VCaP (cell line): ENCODE measurements around the gene IL37.
"Not testable (repeated sequence)": the region's sequence is repeated elsewhere in the genome, so short reads cannot be mapped to it uniquely, and the experiment has no call there.

ENCODE experiments used
- H3K27ac ChIP-seq: fragments of 450-650 bp; 2 replicates; pipeline ENCODE4 v1.5.1; 2017
- TF ChIP-seq, protein P1 (sequence below): fragments of 450-650 bp; conservative IDR thresholded peaks from 2 replicates; pipeline ENCODE4 v1.5.1; 2017; ENCODE audit warnings: mild to moderate bottlenecking, moderate library complexity

IL37 gene

DNA sequence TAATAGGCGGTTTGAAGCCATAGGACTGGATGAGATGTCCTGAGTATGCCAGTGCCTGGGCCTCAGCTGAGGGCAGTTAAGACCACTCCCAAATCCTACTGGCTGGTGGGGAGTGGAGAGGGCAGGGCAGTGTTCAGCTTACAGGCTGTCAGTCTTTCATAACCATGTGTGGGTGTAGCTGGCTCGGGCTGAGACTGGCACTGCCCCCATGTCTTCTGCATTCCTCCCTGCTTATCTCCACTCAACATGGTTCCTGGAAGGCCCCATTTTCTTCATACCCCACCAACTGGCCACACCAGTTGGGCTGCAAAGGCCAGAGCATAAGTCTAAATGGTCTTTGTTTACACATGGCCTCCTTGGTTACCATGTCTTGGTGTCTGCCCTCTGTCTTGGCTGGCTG is 17.2 kb upstream of the IL37 start:
- TF ChIP-seq, protein P1, sequence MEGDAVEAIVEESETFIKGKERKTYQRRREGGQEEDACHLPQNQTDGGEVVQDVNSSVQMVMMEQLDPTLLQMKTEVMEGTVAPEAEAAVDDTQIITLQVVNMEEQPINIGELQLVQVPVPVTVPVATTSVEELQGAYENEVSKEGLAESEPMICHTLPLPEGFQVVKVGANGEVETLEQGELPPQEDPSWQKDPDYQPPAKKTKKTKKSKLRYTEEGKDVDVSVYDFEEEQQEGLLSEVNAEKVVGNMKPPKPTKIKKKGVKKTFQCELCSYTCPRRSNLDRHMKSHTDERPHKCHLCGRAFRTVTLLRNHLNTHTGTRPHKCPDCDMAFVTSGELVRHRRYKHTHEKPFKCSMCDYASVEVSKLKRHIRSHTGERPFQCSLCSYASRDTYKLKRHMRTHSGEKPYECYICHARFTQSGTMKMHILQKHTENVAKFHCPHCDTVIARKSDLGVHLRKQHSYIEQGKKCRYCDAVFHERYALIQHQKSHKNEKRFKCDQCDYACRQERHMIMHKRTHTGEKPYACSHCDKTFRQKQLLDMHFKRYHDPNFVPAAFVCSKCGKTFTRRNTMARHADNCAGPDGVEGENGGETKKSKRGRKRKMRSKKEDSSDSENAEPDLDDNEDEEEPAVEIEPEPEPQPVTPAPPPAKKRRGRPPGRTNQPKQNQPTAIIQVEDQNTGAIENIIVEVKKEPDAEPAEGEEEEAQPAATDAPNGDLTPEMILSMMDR: no peak
- no peak overlapping the region for H3K27ac ChIP-seq

DNA sequence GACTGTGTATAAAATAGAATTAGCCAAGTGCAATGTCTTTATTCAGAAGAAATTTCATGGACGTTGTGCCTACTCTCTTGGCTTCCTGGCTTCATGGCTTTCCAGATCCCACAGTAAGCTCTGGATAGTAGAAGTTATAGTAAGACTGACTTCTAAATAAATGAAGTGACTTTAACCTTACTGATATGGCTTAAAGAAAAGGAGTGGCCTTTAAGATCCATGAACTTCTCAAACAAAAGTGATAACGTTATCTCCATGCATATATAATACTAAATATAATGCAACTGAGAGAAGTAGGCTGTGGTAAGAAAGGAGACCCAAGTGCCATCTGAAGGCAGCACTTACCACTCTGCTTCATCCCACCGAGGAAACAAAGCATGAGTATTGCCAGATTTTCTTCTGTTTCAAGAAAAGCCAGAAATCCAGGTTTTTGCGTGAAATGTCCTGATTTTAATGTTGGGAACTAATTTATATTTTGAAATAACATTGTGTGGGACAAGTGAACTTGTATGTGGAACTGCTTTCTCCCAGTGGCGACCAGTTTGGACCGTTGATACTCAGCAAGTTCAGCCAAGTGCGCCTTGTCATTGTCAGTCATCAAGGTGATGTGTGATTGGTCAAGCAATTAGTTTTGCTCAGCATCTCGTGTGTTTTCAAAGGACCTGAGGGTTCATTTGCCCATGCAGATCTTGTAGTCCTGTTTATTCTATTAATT is 13.9 kb upstream of the IL37 start:
- no peak overlapping the region for H3K27ac ChIP-seq
- TF ChIP-seq, protein P1: no peak

DNA sequence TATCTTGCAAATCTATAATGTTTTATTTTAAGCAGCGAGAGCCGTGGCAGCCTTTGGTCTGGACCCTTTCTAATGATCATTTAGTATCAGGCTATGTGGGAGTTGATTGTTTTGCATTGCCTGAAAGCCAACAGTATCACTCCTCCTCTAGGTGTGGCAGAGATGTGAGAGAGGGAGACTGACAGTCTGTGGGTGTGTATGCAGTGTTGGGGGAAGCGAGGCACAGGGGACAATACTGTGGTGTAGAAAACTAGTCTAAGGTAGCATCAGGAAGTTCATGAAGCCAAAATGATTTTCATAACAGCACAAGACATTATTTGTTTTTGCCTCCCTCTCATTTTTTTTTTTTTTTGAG is 13.4 kb upstream of the IL37 start:
- no peak overlapping the region for H3K27ac ChIP-seq
- TF ChIP-seq, protein P1: no peak

DNA sequence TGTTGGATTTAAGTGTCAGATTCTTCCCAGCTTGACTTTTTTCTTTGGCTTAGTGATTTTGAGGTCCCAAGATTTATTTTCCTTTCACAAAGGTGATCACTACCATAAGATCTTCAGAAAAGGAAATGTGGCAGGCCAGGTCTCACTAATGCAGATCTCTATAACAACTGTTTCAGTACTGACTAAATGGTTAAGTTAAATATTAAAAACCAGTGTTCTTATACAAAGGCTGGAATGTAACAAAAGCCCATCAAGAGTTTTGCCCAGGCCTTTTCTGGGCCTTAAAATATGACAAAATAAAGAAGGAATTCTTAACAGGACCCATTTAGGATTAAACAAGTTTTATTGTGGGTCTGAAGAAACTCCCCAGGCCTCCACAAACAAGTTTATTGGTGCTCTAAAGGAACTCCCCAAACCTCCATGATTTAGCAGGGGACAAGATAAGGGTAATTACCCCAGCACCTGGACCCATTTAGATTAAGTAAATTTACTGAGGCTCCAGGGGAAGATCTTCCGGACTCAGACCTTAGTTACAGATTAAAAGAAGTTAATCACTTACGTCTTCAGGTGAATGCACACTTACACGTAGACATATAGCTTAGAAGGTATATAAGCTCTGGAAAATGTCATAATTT is 9.4 kb upstream of the IL37 start:
- not testable (repeated sequence) for H3K27ac ChIP-seq

DNA sequence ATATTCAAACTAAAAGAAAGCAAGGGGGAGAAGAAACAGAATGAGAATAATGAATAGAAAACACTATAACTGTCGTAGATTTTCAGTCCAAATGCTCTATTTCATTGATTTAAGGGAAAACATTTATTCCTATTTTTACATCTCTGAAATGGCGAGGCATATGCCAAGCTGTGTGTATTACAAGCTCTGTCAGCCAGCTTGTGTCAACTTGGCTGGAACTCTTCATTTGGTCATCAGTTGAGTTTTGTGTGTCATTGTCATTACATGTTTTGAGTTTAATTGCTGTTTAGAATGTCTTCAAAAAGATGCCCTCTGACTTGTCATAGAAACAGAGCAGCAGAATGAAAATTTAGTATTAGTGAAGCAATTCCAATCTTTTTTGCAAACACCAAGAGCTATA is 8.1 kb upstream of the IL37 start:
- H3K27ac ChIP-seq: no peak overlapping the region
- TF ChIP-seq, protein P1: no peak

DNA sequence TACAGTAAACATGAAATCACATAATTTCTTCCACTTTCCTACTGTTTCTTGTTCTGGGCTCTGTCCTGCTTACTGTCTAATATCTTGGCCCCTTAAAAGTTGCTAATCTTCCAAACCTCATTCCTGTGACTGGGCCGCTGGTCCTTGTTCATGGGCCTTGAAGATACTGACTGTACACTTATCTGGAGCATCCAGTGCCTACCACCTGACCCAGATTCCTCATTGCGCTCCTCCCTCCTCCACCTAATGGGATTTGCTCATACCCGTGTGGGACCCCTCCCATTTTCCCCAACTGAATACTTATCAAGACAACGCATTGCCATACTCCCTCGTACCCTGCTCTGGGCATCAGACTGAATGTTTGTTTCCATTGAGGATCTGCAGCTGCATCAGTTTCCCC is 6.1 kb upstream of the IL37 start:
- no peak overlapping the region for H3K27ac ChIP-seq
- TF ChIP-seq, protein P1: no peak

DNA sequence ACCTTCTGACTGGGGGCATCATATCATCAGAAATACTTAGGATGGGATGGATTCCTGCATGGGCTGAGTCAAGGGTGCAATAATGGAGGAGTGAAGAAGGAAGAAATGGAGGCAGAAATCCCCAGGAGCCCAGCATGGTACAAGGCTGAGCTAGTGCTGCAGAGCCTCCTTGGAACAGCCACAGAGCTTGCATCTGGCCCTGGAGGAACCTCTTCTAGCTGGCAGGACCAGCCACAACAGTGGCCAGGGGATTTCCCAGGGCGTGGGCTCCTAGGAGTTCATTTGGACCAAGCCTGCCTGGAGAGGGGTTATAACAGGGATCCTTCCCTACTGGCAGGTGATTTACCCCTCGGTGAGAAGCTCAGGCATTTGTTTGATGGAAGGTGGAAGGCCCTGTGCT is 4.7 kb upstream of the IL37 start:
- TF ChIP-seq, protein P1: no peak
- H3K27ac ChIP-seq: no peak overlapping the region
